KMS-11 (cell line): ENCODE data around the gene ELK4.
"Not testable (repeated sequence)": the region's sequence is repeated elsewhere in the genome, so short reads cannot be mapped to it uniquely, and the experiment has no call there.

Source experiments
- H2AFZ ChIP-seq: fragments of 200-600 bp; sonication (generic); 2 replicates; pipeline ENCODE4 v1.6.1; 2016; ENCODE audit warnings: antibody characterized with exemption, mixed run types, low read depth
- H3K27ac ChIP-seq: fragments of 200-600 bp; sonication (generic); 2 replicates; pipeline ENCODE4 v1.6.1; 2016; ENCODE audit warnings: mild to moderate bottlenecking, mixed run types
- H3K27me3 ChIP-seq: fragments of 200-600 bp; sonication (generic); 2 replicates; pipeline ENCODE4 v1.6.1; 2017; ENCODE audit warnings: mild to moderate bottlenecking, low read depth, mixed run types, moderate library complexity; ENCODE audit not compliant: insufficient read depth
- H3K36me3 ChIP-seq: fragments of 200-600 bp; sonication (generic); 2 replicates; pipeline ENCODE4 v1.6.1; 2017; ENCODE audit warnings: mild to moderate bottlenecking, mixed run types; ENCODE audit not compliant: insufficient read depth
- H3K4me1 ChIP-seq: fragments of 200-600 bp; sonication (generic); 2 replicates; pipeline ENCODE4 v1.6.1; 2016; ENCODE audit warnings: mild to moderate bottlenecking, low read depth, mixed run types; ENCODE audit not compliant: poor library complexity, severe bottlenecking
- H3K4me2 ChIP-seq: fragments of 200-600 bp; sonication (generic); 2 replicates; pipeline ENCODE4 v1.7.0; 2016; ENCODE audit warnings: mild to moderate bottlenecking, mixed run types
- H3K4me3 ChIP-seq: fragments of 200-600 bp; sonication (generic); IDR thresholded peaks from 2 replicates; pipeline ENCODE4 v1.6.1; 2017; ENCODE audit warnings: low read depth, low read length, mixed read lengths; ENCODE audit not compliant: insufficient read depth
- H3K79me2 ChIP-seq: fragments of 200-600 bp; sonication (generic); 2 replicates; pipeline ENCODE4 v1.6.1; 2016; ENCODE audit warnings: low read depth, mixed run types; ENCODE audit not compliant: insufficient read depth
- H3K9ac ChIP-seq: fragments of 200-600 bp; sonication (generic); 2 replicates; pipeline ENCODE4 v1.6.1; 2016; ENCODE audit warnings: mild to moderate bottlenecking, mixed run types
- H4K20me1 ChIP-seq: fragments of 200-600 bp; sonication (generic); 2 replicates; pipeline ENCODE4 v1.6.1; 2016; ENCODE audit warnings: mild to moderate bottlenecking, mixed run types; ENCODE audit not compliant: insufficient read depth
- TF ChIP-seq, protein P1 (sequence below): fragments of 200-600 bp; sonication (generic); conservative IDR thresholded peaks from 2 replicates; pipeline ENCODE4 v1.6.1; 2017; ENCODE audit warnings: low read depth, mild to moderate bottlenecking, antibody characterized with exemption, low read length, moderate library complexity, mixed read lengths

ELK4 gene

DNA sequence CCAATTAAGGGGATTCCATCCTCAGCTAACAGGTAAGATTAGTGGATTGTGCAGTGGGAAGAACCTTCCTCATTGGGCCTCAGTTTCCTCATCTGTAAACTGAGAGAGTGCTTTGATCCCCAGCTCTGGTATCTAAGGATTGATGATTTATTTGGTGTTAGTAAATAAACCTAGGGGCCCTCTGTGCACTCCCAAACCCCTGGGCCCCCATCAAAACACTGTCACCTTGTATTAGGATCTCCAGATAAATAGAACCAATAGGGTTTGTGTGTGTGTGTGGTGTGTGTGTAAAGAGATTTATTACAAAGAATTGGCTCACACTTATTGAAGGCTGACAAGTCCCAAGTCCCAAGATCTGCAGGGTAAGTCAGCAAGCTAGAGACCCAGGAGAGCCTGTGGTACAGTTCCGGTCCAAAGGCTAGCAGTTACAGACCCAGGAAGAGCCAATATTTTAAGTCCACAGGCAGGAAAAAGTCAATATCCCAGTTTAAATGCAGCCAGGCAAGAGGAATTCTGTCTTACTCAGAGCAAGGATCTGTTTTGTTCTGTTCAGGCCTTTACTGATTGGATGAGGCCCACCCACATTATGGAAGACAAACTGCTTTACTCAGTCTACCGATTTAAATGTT is 11.0 kb upstream of the ELK4 start:
- no peak overlapping the region for H3K9ac ChIP-seq
- TF ChIP-seq, protein P1, sequence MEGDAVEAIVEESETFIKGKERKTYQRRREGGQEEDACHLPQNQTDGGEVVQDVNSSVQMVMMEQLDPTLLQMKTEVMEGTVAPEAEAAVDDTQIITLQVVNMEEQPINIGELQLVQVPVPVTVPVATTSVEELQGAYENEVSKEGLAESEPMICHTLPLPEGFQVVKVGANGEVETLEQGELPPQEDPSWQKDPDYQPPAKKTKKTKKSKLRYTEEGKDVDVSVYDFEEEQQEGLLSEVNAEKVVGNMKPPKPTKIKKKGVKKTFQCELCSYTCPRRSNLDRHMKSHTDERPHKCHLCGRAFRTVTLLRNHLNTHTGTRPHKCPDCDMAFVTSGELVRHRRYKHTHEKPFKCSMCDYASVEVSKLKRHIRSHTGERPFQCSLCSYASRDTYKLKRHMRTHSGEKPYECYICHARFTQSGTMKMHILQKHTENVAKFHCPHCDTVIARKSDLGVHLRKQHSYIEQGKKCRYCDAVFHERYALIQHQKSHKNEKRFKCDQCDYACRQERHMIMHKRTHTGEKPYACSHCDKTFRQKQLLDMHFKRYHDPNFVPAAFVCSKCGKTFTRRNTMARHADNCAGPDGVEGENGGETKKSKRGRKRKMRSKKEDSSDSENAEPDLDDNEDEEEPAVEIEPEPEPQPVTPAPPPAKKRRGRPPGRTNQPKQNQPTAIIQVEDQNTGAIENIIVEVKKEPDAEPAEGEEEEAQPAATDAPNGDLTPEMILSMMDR: no peak
- H4K20me1 ChIP-seq: no peaks in the 10 kb centered on the region
- no peak overlapping the region for H3K4me3 ChIP-seq
- no peaks in the 10 kb centered on the region for H3K79me2 ChIP-seq
- H3K4me2 ChIP-seq: no peak overlapping the region
- no peaks in the 10 kb centered on the region for H3K36me3 ChIP-seq
- H3K27me3 ChIP-seq: no peaks in the 10 kb centered on the region
- H2AFZ ChIP-seq: no peak overlapping the region
- H3K4me1 ChIP-seq: no peaks in the 10 kb centered on the region
- no peak overlapping the region for H3K27ac ChIP-seq

DNA sequence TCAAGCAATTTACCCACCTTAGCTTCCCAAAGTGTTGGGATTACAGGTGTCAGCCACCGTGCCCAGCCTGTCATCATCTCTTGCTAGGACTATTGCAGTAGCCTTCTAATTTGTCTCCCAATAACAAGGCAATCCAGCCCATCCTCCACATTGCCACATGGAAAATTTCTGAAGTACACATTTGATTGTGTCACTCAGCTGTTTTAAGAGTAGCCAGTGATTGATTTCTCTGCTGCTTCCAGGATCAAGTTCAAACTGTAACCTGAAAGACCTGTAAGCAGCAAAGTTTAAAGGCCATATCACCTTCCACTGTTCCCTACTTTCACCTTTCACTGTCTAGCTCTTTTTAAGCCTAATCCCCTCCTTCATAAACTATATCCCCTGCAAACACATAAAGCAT is 7.8 kb upstream of the ELK4 start:
- no peak overlapping the region for H3K27ac ChIP-seq
- H4K20me1 ChIP-seq: no peaks in the 10 kb centered on the region
- H3K4me2 ChIP-seq: no peak overlapping the region
- no peaks in the 10 kb centered on the region for H3K27me3 ChIP-seq
- H3K9ac ChIP-seq: no peak overlapping the region
- no peaks in the 10 kb centered on the region for H3K4me1 ChIP-seq
- no peak overlapping the region for H2AFZ ChIP-seq
- H3K36me3 ChIP-seq: no peaks in the 10 kb centered on the region
- TF ChIP-seq, protein P1: no peak
- no peak overlapping the region for H3K4me3 ChIP-seq
- no peaks in the 10 kb centered on the region for H3K79me2 ChIP-seq

GRCh38 chr1:205637854-205638468 is 6.2 kb upstream of the ELK4 start:
- peaks cover 2% of the 10 kb centered on the region for H3K4me1 ChIP-seq
- H3K9ac ChIP-seq: no peak overlapping the region
- H3K27ac ChIP-seq: no peak overlapping the region
- no peaks in the 10 kb centered on the region for H3K36me3 ChIP-seq
- H4K20me1 ChIP-seq: no peaks in the 10 kb centered on the region
- no peak overlapping the region for H3K4me3 ChIP-seq
- no peak overlapping the region for H3K4me2 ChIP-seq
- no peak overlapping the region for H2AFZ ChIP-seq
- TF ChIP-seq, protein P1: no peak
- H3K27me3 ChIP-seq: no peaks in the 10 kb centered on the region
- no peaks in the 10 kb centered on the region for H3K79me2 ChIP-seq

GRCh38 chr1:205636732-205637131 is 4.9 kb upstream of the ELK4 start:
- H3K79me2 ChIP-seq: no peaks in the 10 kb centered on the region
- no peaks in the 10 kb centered on the region for H4K20me1 ChIP-seq
- H3K27me3 ChIP-seq: no peaks in the 10 kb centered on the region
- H2AFZ ChIP-seq: no peak overlapping the region
- TF ChIP-seq, protein P1: no peak
- H3K4me3 ChIP-seq: no peak overlapping the region
- H3K4me2 ChIP-seq: no peak overlapping the region
- no peak overlapping the region for H3K27ac ChIP-seq
- H3K4me1 ChIP-seq: peaks cover 10% of the 10 kb centered on the region
- no peaks in the 10 kb centered on the region for H3K36me3 ChIP-seq
- H3K9ac ChIP-seq: no peak overlapping the region

GRCh38 chr1:205636138-205636530 is 4.3 kb upstream of the ELK4 start:
- H3K79me2 ChIP-seq, H4K20me1 ChIP-seq, H3K9ac ChIP-seq: not testable (repeated sequence)

More at GRCh38 chr1:205636138-205636530, 4.3 kb upstream of the ELK4 start:
- H3K4me2 ChIP-seq, H3K36me3 ChIP-seq, H3K27me3 ChIP-seq, H3K4me1 ChIP-seq, H2AFZ ChIP-seq, H3K4me3 ChIP-seq, H3K27ac ChIP-seq: not testable (repeated sequence)
